Pancreas (tissue), 10 donors: ENCODE measurements around the gene RIC1. TPM values are rescaled to one million over a fixed set of nuclear protein-coding genes. Genes with fewer than 3 reads are reported as not detected.
A peak's percentile ranks its signal among the peaks of the same experiment; 100 is the strongest.
"Not testable (repeated sequence)": the region's sequence is repeated elsewhere in the genome, so short reads cannot be mapped to it uniquely, and the experiment has no call there.

Source experiments
- ATAC-seq, 4 donors: fragments of 200-7000 bp; cut with Tn5 transposase; one replicate each; pipeline versions ENCODE4 v1.8.0 to v1.9.1; 2020; ENCODE audit warnings: mild to moderate bottlenecking in 4 of 4, moderate library complexity in 4 of 4
- DNase-seq, 6 donors: peaks; one replicate each; pipeline ENCODE4 v3.0.0-alpha.2; 2020
- FAIRE-seq: peaks from 2 replicates; lab custom pipeline; 2012; peaks lifted over from hg19 to GRCh38; lab: Jason Lieb, UNC
- H3K27ac ChIP-seq, 4 donors: fragments of 200-600 bp; sonication (generic); 1 replicate in 3 of 4; 2 replicates in 1 of 4; pipeline versions ENCODE4 v1.5.0 to v1.8.0; 2020
- H3K27me3 ChIP-seq, 4 donors: fragments of 200-600 bp; one replicate each; pipeline ENCODE4 v1.8.0; 2021
- H3K36me3 ChIP-seq, 3 donors: fragments of 200-600 bp; sonication (generic) in 1 of 3; one replicate each; pipeline versions ENCODE4 v1.5.0 to v1.8.0; 2020 to 2021
- H3K4me1 ChIP-seq, 3 donors: fragments of 200-600 bp; one replicate each; pipeline ENCODE4 v1.8.0; 2021
- H3K4me3 ChIP-seq, 4 donors: fragments of 200-600 bp; sonication (generic) in 2 of 4; one replicate each; pipeline versions ENCODE4 v1.5.0 to v1.8.0; 2020 to 2021
- H3K9me3 ChIP-seq, 4 donors: fragments of 200-600 bp; one replicate each; pipeline ENCODE4 v1.8.0; 2021
- CTCF ChIP-seq, 4 donors: fragments of 200-600 bp; sonication (generic) in 3 of 4; IDR thresholded peaks; one replicate each; pipeline versions ENCODE4 v1.5.0 to v1.8.0; 2021; ENCODE audit warnings: antibody characterized with exemption in 4 of 4
- WGBS, 2 donors: extraction: QIAGEN DNeasy Blood & Tissue Kit; methylation state at CpG; one replicate each; pipeline ENCODE4 v1.1.7; 2013; 5-methylcytosine and 5-hydroxymethylcytosine counted together
- intact Hi-C, 3 donors: fragments of 100-400 bp; cut with DNase I; formaldehyde crosslinking; loops; one replicate each; pipeline versions ENCODE4 v1.11.1 to v1.14.2; 2022
- polyA plus RNA-seq, 2 donors: library from polyadenylated mRNA; stranded (reverse); fragments of 200-250 nt; gene quantifications; one replicate each; pipeline ENCODE4 v1.2.3, GENCODE V29; 2013
- total RNA-seq, 6 donors: library from RNA; stranded (reverse); fragmentation: NEBNext Ultra II Directional in 4 of 6; extraction: Animal tissue kit (Norgen Biotek cat#: 25700) in 4 of 6; gene quantifications; one replicate each; pipeline versions ENCODE4 v1.2.1 to v1.2.4, GENCODE V29; 2021 to 2023
- donor health status: healthy with polysubstance abuse.
- donor health status: DM: no; HTN: no; CAD: no; lungs with moderate emphysema.
- donor health status: DM: no; HTN: no; CAD: no.
- donor health status: control.
- donor health status: control.
- donor health status: Bipolar disorder and iron deficiency.
- donor health status: DM: yes; HTN: yes; CAD: no.
- donor health status: DM: no; HTN: no; CAD: no.
- donor health status: DM: no; HTN: no; CAD: no.
- donor health status: DM: yes; HTN: yes; CAD: no.

RIC1 gene
- total and polyA plus RNA-seq, 8 donors = 2.9 to 11.8 (median 8.4) TPM

- Histone ChIP-seq H3K4me3 (no peak overlapping the region), H3K27ac (no peak overlapping the region), H3K36me3 (peaks cover 0 to 4% (median 0%) of the 10 kb centered on the region in 3 donors), H3K27me3 (no peaks in the 10 kb centered on the region), H3K9me3 (no peaks in the 10 kb centered on the region), H3K4me1 (peaks cover 0 to 4% (median 0%) of the 10 kb centered on the region in 3 donors)
- ATAC-seq (no peak), FAIRE-seq (peak; percentile 45), DNase-seq (no peak)
- no peak for TF ChIP-seq CTCF (IDR thresholded peaks at IDR 0.05)
- WGBS, 2 donors = 96 to 97% methylated on average over 1 of the region's 1 CpG
- intact Hi-C loops = no loop called here
These were observed 164.9 kb downstream of the RIC1 start for GRCh38 chr9:5793812-5794211.

GRCh38 chr9:5796298-5796697, 167.4 kb downstream of the RIC1 start:
- no peak overlapping the region for H3K4me3 ChIP-seq
- 81 to 88% methylated on average over 2 of the region's 2 CpGs for WGBS, 2 donors
- peaks cover 0 to 6% (median 4%) of the 10 kb centered on the region in 3 donors for H3K4me1 ChIP-seq
- intact Hi-C loops = no loop called here
- H3K27ac ChIP-seq = no peak overlapping the region
- TF ChIP-seq CTCF (IDR thresholded peaks at IDR 0.05) = no peak
- DNase-seq = no peak
- H3K36me3 ChIP-seq = no peaks in the 10 kb centered on the region
- no peaks in the 10 kb centered on the region for H3K27me3 ChIP-seq
- no peak for ATAC-seq
- no peak for FAIRE-seq
- H3K9me3 ChIP-seq = no peaks in the 10 kb centered on the region

GRCh38 chr9:5798581-5798980, 169.7 kb downstream of the RIC1 start:
- ATAC-seq = no peak
- no peak for FAIRE-seq
- TF ChIP-seq CTCF (IDR thresholded peaks at IDR 0.05) = no peak
- H3K36me3 ChIP-seq = no peaks in the 10 kb centered on the region
- WGBS, 2 donors = 43 to 45% methylated on average over 2 of the region's 2 CpGs
- intact Hi-C loops = no loop called here
- no peak for DNase-seq
- H3K9me3 ChIP-seq = no peaks in the 10 kb centered on the region
- H3K27ac ChIP-seq = no peak overlapping the region
- H3K4me3 ChIP-seq = no peak overlapping the region
- H3K27me3 ChIP-seq = no peaks in the 10 kb centered on the region
- H3K4me1 ChIP-seq = peaks cover 0 to 13% (median 13%) of the 10 kb centered on the region in 3 donors

GRCh38 chr9:5799314-5799713, 170.4 kb downstream of the RIC1 start:
- TF ChIP-seq CTCF (IDR thresholded peaks at IDR 0.05) = peak in 2 of 4 donors; percentile 30 to 34
- no peaks in the 10 kb centered on the region for H3K9me3 ChIP-seq
- H3K4me1 ChIP-seq = peaks cover 0 to 13% (median 13%) of the 10 kb centered on the region in 3 donors
- peak in 1 of 6 donors; percentile 25 for DNase-seq
- intact Hi-C loops = no loop called here
- peak; percentile 65 to 84 (median 82) for ATAC-seq
- FAIRE-seq = no peak
- 11 to 13% methylated on average over 5 of the region's 5 CpGs for WGBS, 2 donors
- H3K27ac ChIP-seq = no peak overlapping the region
- H3K36me3 ChIP-seq = no peaks in the 10 kb centered on the region
- no peaks in the 10 kb centered on the region for H3K27me3 ChIP-seq
- H3K4me3 ChIP-seq = no peak overlapping the region

- DNase-seq, H3K36me3 ChIP-seq, H3K4me3 ChIP-seq, H3K27me3 ChIP-seq, ATAC-seq, intact Hi-C loops, FAIRE-seq, H3K9me3 ChIP-seq: not testable (repeated sequence)
- Histone ChIP-seq H3K27ac (peak overlapping the region in 1 of 4 donors; percentile 40), H3K4me1 (peaks cover 0 to 13% (median 13%) of the 10 kb centered on the region in 3 donors)
- 70 to 93% methylated on average over 7 of the region's 7 CpGs for WGBS, 2 donors
These were observed 171.5 kb downstream of the RIC1 start for GRCh38 chr9:5800378-5800777.
